DOHH2 (cell line): ENCODE results near the gene ACACB.

ENCODE experiments used
- CTCF ChIP-seq: fragments of 200-600 bp; sonication (generic); IDR thresholded peaks from one replicate; pipeline ENCODE4 v1.5.1; 2014; ENCODE audit warnings: antibody characterized with exemption, mild to moderate bottlenecking, low read depth, low read length; ENCODE audit not compliant: poor library complexity, severe bottlenecking
- EZH2phosphoT487 ChIP-seq: fragments of 200-600 bp; sonication (generic); IDR thresholded peaks from 2 replicates; pipeline ENCODE4 v1.6.1; 2017; ENCODE audit warnings: borderline replicate concordance, mild to moderate bottlenecking, antibody characterized with exemption, low read length, moderate library complexity, mixed read lengths

- TF ChIP-seq CTCF, result no peak
- no peak for TF ChIP-seq EZH2phosphoT487
Measured at GRCh38 chr12:109114644-109115043, 1.7 kb upstream of the ACACB start.
